ENCODE results near the gene ST3GAL6.

DNA sequence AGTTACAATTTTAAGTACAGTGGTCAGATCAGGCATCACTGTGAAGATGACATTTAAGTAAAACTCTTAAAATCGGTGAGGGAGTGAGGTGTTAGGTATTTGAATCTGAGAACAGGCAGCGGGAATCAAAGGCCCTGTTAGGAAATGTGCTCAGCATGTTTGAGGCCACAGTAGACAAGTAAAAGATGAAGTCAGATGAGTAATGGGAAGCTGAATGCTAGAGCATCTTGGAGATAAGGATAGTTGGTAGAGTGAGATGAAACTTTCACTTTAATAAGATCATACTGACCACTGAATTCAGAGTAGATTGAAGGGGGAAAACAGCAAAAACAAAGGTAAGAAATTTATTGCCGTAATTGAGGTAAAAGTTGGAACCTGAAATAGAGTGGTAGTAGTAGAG is 76.7 kb downstream of the ST3GAL6 start:
- no peak for TF ChIP-seq POLR2A (IDR thresholded peaks at IDR 0.05; ENCODE audit: low read depth, low read length)
- TF ChIP-seq, protein P1, sequence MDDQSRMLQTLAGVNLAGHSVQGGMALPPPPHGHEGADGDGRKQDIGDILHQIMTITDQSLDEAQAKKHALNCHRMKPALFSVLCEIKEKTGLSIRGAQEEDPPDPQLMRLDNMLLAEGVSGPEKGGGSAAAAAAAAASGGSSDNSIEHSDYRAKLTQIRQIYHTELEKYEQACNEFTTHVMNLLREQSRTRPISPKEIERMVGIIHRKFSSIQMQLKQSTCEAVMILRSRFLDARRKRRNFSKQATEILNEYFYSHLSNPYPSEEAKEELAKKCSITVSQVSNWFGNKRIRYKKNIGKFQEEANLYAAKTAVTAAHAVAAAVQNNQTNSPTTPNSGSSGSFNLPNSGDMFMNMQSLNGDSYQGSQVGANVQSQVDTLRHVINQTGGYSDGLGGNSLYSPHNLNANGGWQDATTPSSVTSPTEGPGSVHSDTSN (IDR thresholded peaks at IDR 0.05; ENCODE audit: insufficient replicate concordance, low read depth, low read length), result no peak
- TF ChIP-seq SMC3 (IDR thresholded peaks at IDR 0.05; ENCODE audit: borderline replicate concordance, low read length), result no peak
- TF ChIP-seq, protein P2, sequence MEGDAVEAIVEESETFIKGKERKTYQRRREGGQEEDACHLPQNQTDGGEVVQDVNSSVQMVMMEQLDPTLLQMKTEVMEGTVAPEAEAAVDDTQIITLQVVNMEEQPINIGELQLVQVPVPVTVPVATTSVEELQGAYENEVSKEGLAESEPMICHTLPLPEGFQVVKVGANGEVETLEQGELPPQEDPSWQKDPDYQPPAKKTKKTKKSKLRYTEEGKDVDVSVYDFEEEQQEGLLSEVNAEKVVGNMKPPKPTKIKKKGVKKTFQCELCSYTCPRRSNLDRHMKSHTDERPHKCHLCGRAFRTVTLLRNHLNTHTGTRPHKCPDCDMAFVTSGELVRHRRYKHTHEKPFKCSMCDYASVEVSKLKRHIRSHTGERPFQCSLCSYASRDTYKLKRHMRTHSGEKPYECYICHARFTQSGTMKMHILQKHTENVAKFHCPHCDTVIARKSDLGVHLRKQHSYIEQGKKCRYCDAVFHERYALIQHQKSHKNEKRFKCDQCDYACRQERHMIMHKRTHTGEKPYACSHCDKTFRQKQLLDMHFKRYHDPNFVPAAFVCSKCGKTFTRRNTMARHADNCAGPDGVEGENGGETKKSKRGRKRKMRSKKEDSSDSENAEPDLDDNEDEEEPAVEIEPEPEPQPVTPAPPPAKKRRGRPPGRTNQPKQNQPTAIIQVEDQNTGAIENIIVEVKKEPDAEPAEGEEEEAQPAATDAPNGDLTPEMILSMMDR (IDR thresholded peaks at IDR 0.05 in 2 of 3, conservative IDR thresholded peaks at IDR 0.05 in 1 of 3; ENCODE audit: control insufficient read depth in 2 of 3, extremely low read depth in 1 of 3, insufficient read depth in 1 of 3, low read depth in 3 of 3, low read length in 3 of 3), result no peak
- TF ChIP-seq EZH2 (IDR thresholded peaks at IDR 0.05; ENCODE audit: borderline replicate concordance, control insufficient read depth, low read depth, low read length), result no peak
